ENCODE data around the gene CLASP1.
"Not testable (repeated sequence)": the region's sequence is repeated elsewhere in the genome, so short reads cannot be mapped to it uniquely, and the experiment has no call there.

Gene CLASP1

DNA sequence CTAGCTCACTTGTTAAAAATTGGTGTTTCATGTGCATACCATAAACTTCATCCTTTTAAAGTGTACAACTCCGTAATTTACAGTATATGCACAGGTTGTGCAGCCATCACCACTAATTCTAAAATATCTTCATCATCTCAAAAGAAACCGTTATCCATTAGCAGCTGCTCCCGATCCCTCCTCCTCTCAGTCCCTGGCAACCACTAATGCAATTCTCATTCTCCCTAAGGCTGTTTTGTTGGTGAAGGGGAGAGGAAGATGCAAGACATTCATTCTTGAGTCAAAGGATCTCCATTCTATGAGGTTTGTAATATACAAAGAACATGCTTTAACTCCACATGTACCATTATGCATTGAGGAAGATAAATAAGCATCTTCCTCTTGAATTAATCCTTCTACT lies 70.0 kb downstream of the CLASP1 start:
- DNase-seq (ENCODE audit: low spot score), result no peak

DNA sequence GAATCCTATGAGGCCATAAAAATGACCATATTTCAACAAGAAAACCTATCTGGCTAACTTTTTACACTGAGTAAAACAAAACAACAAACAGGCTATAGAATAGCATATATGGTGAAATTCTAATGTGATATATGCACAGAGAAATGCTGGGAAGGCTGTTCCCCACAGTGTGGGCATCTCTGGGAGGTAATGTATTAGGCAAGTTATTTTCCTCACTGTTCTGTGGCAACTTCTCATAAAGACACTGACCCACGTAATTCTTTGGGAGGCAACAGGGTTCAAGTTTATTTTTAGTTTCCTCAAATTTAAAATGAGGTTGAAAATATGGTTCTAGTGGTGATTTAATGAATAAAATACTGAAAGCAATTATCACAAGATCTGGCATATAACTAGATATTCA lies 71.9 kb downstream of the CLASP1 start:
- no peak for DNase-seq (ENCODE audit: low spot score)

DNA sequence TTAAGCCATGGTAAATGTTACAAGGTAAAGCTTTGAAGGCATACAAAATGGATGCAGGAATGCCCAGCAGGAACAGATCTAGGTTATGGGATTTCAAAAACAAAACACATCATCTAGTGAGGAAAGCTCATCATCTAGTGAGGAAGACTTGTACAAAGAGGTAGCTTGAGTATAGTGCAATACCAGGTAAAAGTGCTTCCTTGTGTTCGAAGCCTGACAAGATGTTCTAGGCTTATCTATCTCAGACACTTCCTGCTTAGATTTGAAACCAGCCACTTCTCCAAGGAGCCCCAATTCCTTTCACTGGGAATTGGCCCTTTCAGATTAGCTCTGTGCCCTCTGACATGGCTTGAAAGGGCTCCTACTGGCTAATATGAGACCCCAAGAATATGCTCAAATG lies 73.0 kb downstream of the CLASP1 start:
- no peak for DNase-seq (ENCODE audit: low spot score)

DNA sequence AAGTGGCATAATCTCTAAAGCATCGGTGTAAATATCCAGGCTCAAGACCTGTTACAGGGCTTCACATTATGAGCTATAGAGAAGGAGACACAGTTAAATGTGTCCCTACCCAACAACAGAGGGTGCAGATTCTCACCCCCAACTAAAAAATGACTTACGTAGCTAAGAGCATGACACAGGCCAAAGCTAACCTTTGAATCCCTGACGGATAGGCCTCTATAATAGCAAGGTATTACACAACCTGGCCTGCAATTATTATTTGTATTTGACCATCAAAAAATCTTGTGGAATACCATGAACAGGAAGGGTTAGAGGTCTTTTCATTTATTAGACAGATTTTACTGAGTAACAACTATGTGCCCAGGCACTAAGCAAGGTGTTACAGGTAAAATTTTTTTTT lies 73.5 kb downstream of the CLASP1 start:
- no peak for DNase-seq (ENCODE audit: low spot score)

DNA sequence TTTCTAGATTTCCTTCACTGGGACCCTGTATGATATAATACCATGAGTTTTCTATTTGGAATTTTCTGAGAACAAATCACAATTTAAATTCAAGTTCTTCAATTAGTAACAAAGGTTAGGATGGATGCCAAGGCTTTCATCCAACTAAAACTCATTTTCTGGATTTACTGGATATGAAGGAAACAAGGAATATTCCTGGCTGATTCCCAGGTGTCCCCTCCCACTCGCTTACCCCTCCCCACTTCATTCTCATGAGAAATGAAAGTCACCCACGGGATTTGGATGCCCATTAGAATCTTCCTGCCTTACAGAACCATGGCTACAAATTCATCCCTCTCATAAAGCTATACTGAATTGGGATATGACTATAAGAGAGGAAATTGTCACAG lies 78.6 kb downstream of the CLASP1 start:
- no peak for DNase-seq (ENCODE audit: low spot score)

DNA sequence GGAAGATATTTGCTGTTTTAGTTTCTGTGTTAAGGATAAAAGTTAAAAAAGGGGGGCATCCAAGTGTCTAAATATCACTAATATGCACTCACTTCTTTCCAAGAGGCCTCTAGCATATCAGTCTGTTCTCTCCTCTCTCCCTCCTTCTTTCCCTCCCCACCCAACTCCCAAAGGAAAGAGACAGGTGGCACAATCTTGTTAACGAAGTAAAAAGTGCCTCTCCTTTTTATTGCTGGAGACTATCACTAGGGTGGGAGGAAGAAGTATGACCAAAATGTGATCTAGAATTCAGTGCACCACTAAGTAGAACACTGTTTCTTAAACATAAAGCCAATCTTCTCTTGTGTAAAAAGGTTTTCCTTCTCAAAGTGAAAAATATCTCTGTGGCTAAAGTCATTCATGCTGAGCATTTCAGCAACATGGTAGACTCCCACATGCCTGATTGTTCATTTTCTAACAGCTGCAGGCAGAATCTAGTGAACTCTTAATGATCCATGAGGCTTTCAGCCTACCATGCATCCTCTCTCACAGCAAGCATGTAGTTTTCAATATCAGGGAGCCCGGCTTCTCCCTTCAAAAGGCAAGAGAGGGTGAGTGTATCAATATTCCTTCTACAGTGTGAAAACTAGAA lies 79.1 kb downstream of the CLASP1 start:
- no peak for DNase-seq (ENCODE audit: low spot score)

DNA sequence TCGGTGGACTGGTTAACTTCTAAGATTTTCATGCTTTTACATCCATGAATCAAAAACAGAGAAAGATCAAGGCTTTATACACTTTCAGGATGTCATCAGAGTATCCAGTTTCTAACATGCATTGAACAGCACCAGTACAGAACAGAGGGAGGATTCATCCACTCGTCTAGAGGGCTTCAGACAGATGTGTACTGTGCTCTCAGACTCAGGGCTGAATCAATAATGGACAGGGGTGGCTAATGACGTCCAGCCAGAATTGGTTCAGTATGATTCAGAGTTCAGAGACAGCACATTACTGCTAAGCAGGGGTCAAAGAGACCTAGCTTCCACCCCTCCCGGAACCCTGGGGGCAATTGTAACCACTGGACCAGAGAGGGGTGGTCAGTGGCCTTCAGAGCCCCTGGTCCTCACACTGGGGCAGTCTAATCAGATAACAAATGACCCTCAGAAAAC lies 81.3 kb downstream of the CLASP1 start:
- DNase-seq (ENCODE audit: low spot score), result no peak

DNA sequence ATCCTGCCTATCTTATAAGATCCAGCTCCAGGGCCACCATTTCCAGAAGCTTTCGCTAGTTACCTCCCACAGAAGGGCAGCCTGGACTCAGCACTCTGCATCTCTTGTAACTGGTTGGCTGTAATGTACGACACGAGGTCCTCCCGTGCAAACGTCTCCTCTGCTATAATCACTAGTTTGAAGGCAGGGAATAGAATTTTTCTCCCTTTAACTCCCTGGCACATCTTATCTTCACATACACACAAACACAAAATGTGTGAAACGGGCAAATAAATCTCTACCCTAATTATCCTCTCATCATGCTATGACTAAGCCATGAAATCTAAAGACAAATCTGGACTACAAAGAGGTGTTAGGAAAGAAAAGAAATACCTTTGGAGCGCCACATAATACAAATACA lies 81.8 kb downstream of the CLASP1 start:
- no peak for DNase-seq (ENCODE audit: low spot score)

DNA sequence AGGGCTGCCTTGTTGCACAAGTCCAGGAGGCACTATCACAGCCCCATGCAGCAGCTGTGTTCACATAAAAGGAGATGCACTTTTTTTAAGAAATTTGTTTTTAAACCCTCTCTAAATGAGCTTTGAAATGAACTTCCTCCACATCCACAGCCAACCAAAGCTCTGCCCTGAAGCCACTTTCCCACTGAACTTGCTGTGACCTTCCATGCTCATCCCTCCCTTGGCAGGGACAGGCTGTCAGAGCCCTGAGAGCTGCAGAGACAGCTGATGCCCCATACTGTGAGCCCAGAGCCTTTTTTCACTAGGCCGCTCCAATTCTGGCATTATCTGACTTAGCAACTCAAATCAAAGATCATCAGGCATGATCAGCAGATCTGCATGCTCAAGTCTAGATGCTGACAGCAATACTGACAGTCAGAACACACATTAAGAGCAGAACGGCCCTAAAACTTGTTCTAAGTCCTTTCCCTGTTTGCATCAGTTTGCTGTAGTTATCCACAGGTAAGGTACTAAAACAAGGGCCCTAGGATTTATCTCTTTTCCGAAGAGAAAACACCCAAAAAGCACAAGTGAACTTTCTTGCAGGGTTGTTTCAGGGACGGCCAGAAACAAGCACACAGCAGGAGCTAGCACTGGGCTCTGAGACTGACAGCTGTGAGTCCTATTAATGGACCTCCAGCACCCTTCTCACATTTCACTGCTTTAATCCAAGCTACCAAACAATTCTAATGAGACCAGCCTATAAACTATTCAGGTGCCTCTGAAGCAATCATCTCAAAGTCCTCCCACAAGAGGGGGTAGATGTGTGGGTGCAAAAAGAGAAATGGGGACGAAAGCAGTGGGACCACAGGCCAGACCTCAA lies 83.6 kb downstream of the CLASP1 start:
- peak; percentile 41 for DNase-seq (ENCODE audit: low spot score)

DNA sequence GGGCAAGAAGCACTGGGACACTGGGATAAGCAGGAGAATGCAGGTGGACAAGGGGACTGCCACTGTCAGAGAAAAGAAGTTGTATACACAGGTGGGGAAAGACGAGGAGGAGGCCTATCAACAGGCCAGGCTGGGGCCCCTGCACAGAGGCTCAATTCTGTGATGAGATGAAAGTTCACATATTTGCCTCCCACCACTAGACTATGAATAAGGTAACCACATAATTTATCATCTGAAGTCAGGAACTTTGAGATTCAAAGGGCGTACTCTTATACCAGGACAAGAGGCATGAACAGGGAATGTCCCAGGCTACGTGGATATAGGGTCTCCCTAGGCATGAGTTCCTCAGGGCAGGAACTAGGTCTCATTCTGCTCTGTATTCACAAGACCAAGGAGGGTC lies 84.4 kb downstream of the CLASP1 start:
- no peak for DNase-seq (ENCODE audit: low spot score)

DNA sequence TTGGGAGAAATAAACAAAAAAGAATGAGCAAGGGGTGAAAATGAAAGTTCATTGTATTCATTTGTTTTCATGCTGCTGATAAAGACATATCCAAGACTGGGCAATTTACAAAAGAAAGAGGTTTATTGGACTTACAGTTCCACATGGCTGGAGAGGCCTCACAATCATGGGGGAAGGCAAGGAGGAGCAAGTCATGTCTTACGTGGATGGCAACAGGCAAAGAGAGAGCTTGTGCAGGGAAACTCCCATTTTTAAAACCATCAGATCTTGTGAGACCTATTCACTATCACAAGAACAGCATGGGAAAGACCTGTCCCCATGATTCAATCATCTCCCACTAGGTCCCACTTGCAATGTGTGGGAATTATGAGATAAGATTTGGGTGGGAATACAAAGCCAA lies 85.5 kb downstream of the CLASP1 start:
- not testable (repeated sequence) for DNase-seq (ENCODE audit: low spot score)

DNA sequence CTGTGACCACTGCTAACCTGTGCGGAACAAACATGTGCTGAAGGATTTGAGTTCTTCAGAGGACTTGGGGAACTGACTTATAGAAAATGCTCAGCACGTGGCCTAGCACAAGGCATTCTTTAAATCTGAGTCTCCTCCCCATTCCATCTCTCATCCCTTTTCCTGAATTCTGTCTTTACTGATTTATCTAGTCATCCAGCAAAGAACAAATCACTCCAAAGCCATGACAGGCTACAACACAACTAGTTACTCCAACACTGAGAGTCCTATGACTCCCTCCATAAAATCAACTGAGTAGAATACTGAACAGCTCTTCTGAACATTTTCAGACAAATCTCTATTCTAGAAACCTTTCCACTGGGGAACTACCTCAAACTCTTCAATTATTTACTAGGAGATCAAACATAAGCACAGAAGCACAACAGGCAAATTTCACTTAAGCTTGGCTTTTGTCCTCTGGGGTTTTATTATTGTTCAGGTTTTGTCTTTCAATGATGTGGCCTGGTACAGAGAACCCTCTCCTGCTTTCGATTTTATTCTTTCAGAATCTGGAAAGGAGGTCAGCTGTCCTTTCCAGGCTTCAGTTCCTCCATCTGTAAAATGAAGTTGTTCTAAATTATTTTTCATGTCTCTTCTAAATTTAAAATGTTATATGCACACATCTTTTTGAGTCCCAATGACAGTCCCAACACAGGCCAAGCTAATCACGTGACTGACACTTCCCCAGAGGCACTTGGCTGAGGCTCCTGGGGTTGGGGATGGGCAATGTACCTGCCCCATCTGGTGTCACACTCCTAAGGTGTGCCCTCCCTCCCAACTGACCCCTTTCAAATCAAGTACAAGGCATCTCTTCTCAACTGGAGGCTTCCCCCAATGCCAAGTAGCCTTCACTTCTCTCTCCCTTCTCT lies 86.7 kb downstream of the CLASP1 start:
- DNase-seq (ENCODE audit: low spot score), result no peak

DNA sequence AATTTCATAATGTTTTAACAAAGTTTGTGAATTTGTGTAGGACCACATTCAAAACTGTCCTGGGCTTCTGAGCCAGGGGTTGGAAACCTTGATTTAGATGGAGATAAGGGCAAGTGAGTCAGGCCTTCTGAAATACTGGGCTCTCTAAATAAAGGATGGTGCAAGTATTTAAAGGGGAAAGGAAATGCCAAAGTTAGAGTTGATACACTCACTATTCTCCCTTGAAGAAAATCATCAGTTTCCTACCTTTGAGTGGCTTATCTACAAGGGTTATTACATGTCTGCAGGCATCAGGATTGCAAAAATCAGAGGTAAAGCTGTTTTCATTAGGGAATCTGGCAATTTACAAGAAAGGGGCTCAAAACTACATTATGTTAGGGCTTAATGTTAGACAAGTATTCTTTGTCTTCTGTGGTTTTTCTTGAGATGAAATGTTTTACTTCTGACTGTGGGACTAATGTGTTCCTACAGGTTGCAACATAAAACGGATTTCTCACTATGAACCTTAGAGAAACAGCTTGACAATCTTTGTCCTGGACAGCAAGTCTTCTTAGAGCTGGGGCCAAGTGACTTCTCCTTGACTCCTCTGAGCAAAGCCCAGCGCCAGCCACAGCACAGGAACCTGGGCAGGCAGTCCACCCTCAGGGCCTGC lies 87.5 kb downstream of the CLASP1 start:
- DNase-seq (ENCODE audit: low spot score), result no peak

DNA sequence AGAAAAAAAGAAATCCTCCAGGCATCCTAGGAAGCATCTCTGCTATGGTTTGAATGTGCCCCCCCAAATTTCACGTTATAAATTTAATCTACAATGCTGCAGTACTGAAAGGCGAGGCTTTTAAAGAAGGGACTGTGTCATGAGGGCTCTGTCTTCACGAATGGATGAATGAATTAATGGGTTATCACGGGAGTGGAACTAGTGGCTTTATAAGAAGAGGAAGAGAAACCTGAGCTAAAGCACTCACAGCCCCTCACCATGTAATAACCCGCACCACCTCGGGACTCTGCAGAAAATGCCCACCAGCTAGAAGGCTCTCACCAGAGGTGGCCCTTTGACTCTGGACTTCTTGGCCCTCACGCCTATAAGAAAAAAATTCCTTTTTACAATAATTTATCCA lies 90.9 kb downstream of the CLASP1 start:
- no peak for DNase-seq (ENCODE audit: low spot score)

DNA sequence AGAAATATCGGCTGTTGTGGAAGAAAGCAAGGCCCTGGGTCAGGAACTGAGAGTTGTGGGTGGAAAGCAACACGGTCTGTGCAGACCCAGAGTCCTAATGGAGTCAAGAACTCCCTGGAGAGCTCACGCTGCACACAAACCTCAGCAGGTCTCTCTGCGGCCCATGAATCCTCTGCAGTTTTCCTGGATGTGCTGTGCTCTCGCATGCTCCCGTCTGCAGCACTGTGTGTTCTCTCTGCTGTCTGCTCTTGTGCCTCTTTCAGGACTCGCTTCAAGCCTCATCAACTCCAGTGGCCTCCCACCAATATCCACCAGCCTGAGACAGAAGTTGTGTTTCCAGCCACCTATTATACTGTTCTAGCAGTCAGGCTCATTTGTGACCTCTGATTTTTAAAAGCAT lies 94.3 kb downstream of the CLASP1 start:
- DNase-seq (ENCODE audit: low spot score), result no peak

DNA sequence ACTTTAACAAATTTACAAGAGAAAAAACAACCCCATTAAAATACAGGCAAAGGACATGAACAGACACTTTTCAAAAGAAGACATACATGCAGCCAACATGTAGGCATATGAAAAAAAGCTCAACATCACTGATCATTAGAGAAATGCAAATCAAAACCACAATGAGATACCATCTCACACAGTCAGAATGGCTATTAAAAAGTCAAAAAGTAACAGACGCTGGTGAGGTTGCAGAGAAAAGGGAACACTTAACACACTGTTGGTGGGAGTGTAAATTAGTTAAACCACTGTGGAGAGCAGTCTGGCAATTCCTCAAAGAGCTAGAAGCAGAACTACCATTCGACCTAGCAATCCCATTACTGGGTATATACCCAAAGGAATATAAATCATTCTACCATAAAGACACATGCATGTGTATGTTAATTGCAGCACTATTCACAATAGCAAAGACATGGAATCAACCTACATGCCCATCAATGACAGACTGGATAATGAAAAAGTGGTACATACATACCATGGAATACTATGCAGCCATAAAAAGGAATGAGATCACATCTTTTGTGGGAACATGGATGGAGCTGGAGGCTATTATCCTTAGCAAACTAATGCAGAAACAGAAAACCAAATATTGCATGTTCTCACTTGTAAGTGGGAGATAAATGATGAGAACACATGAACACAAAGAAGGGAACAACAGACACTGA lies 96.6 kb downstream of the CLASP1 start:
- DNase-seq (ENCODE audit: low spot score), result not testable (repeated sequence)

DNA sequence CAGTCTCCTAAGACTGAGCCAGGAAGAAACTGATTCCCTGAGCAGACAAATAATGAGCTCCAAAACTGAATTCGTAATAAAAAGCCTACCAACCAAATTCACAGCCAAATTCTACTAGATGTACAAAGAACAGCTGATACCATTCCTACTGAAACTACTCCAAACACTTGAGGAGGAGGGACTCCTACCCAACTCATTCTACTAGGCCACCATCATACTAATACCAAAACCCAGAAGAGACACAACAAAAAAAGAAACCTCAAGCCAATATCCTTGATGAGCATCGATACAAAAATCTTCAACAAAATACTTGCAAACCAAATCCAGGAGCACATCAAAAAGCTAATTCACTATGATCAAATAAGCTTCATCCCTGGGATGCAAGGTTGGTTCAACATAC lies 98.6 kb downstream of the CLASP1 start:
- DNase-seq (ENCODE audit: low spot score), result no peak

DNA sequence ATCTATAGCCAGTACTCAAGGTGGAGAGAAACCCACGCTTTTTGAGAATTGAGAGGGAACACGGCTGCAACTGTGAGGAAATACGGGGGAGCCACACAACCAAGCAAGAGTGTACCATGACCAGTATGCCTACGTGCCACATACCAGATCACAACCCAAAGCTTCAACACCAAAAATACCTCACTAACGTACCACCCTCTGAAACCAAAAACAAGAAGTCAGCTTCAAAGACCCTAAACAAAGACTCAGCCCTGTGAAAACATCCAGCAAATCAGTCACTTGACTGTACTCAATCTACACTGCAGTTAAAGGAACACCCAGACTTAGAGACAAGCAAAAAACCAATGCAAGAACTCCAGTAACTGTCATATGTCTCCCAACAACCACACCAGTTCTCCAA lies 101.6 kb downstream of the CLASP1 start:
- DNase-seq (ENCODE audit: low spot score), result no peak

DNA sequence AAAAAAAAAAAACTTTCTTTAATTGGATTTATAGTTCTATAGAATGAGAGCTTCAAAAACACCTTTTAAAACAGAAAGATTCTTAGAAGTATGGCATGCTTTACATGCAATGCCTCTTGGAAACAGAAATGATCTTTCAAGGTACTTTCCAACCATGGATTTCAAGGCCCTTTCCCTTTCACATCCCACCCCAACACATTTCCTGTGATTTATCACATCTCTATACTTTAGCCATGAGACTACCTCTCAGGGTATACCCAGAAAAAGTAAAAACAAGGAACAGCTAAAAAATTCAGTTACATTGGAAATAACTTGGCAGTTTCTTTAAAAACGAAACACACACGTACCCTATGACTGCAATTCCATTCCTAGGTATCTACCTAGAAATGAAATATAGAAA lies 103.3 kb downstream of the CLASP1 start:
- DNase-seq (ENCODE audit: low spot score), result no peak

DNA sequence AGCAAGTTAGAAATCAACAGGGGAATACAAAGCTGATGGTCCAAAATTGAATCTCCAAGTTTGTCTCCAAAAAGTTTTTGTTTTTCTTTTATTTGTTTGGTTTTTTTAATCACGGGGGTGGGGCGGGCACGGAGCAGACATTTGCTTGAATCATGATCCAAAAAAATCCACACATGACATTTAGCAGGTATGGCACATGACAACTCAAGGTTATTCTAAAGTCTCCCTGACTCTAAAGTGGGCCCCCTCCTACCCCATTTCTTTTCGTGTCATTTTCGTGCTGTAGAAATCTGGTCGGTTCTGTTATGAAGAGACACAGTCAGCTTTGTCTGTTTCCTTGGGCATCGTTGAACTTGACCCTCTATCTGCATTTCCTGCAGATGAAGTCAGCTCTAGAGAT lies 104.0 kb downstream of the CLASP1 start:
- no peak for DNase-seq (ENCODE audit: low spot score)

DNA sequence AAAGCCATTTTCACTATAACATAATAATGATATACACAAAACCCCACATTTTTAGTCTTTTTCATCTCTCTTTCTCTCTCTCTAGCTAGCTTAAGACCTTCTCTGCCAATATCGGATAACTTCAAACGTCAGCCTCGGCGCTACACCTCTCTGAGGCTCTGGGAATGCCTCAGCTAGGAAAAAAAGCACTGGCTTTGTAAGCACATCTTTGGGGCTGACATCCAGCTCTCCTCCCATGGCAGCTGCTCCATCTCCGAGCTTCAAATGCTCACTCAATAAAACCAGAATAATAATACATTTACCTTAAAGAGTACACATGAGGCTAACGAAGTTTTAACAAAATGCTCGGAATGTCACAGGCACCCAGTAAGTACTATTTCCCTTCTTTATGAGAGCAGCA lies 107.8 kb downstream of the CLASP1 start:
- DNase-seq (ENCODE audit: low spot score), result no peak
